A673 (cell line): ENCODE measurements around the gene STOX2. TPM values are rescaled to one million over a fixed set of nuclear protein-coding genes. Genes with fewer than 3 reads are reported as not detected.

Experiments
- BruUV-seq: library from RNA; stranded (reverse); fragments of 400-500 nt; replicated peaks from 2 replicates; lab custom pipeline; 2021; lab: Mats Ljungman, UMichigan
- CTCF ChIA-PET: fragments of 300-600 bp; sonication (Branson Sonifier 250); formaldehyde crosslinking; loops from one replicate; lab custom pipeline; 2022; ENCODE audit warnings: antibody characterized with exemption; lab: Charles Lee
- POLR2A ChIA-PET: fragments of 300-600 bp; sonication (Branson Sonifier 250); formaldehyde crosslinking; loops from one replicate; lab custom pipeline; 2022; ENCODE audit warnings: antibody characterized with exemption; ENCODE audit not compliant: low non-redundant PET; lab: Charles Lee
- DNase-seq: peaks from one replicate; pipeline ENCODE4 v3.0.0-alpha.2; 2015; ENCODE audit warnings: low spot score
- H3K27ac ChIP-seq: fragments of 200-600 bp; sonication (generic); 2 replicates; pipeline ENCODE4 v1.5.1; 2016; ENCODE audit warnings: mixed run types, low read depth, mild to moderate bottlenecking, mixed read lengths, antibody characterized with exemption, low read length; ENCODE audit not compliant: poor library complexity, severe bottlenecking
- H3K27me3 ChIP-seq: fragments of 200-600 bp; sonication (generic); replicated peaks from 2 replicates; pipeline ENCODE4 v1.6.1; 2017; ENCODE audit warnings: mixed run types, low read depth, mild to moderate bottlenecking, mixed read lengths, antibody characterized with exemption, low read length; ENCODE audit not compliant: insufficient read depth, poor library complexity
- H3K36me3 ChIP-seq: fragments of 200-600 bp; sonication (generic); 2 replicates; pipeline ENCODE4 v1.6.1; 2016; ENCODE audit warnings: mixed run types, mild to moderate bottlenecking, mixed read lengths, antibody characterized with exemption, low read length; ENCODE audit not compliant: insufficient read depth, poor library complexity, severe bottlenecking
- H3K4me1 ChIP-seq: fragments of 200-600 bp; sonication (generic); 2 replicates; pipeline ENCODE4 v1.6.1; 2017; ENCODE audit warnings: mixed run types, mild to moderate bottlenecking, mixed read lengths, antibody characterized with exemption, low read length; ENCODE audit not compliant: insufficient read depth, poor library complexity, severe bottlenecking
- H3K4me3 ChIP-seq: fragments of 200-600 bp; sonication (generic); 2 replicates; pipeline ENCODE4 v1.5.1; 2016; ENCODE audit warnings: low read depth, mixed run types, mild to moderate bottlenecking, mixed read lengths, low read length; ENCODE audit not compliant: poor library complexity, severe bottlenecking
- H3K9me3 ChIP-seq: fragments of 200-600 bp; sonication (generic); 2 replicates; pipeline ENCODE4 v1.6.1; 2016; ENCODE audit warnings: mixed run types, low read depth, mild to moderate bottlenecking, mixed read lengths, antibody characterized with exemption, low read length; ENCODE audit not compliant: poor library complexity, severe bottlenecking
- CTCF ChIP-seq: fragments of 300-800, 200-600 bp; sonication (generic); conservative IDR thresholded peaks from 2 replicates; pipeline ENCODE4 v1.5.1; 2017; ENCODE audit warnings: low read depth, mild to moderate bottlenecking, antibody characterized with exemption, low read length, moderate library complexity, mixed read lengths
- EZH2 ChIP-seq: fragments of 200-600 bp; sonication (generic); IDR thresholded peaks from 2 replicates; pipeline ENCODE4 v1.6.1; 2017; ENCODE audit warnings: borderline replicate concordance, low read depth, mild to moderate bottlenecking, mixed read lengths, antibody characterized with exemption, low read length; ENCODE audit not compliant: poor library complexity, severe bottlenecking
- intact Hi-C: fragments of 100-400 bp; cut with micrococcal nuclease; formaldehyde crosslinking; loops from one replicate; pipeline ENCODE4 v1.10.0; 2022; ENCODE audit not compliant: unreplicated experiment
- total RNA-seq: library from RNA; stranded (reverse); gene quantifications from 2 replicates; pipeline ENCODE4 v1.2.3, GENCODE V29; 2021

STOX2 gene
- total RNA-seq, 1 experiment from 2014 or later, result 2.9 TPM

DNA sequence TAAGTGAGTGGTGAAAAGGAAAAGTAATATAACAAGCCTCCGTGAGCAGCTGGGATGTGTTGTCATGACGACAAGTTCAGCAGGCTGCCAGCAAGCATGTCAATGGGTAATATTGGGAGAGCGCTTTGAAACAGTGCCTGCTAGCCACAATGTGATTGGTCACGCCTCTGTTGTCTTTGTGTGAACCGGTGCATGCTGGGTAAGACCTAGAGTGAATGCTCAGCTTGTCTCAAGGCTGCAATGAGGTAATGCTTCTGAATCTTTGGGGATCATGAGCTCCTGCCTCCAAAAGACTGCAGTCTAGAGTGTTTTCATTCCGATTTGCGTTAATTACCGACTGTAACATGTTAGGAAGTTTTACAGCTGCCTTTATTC, 54.9 kb downstream of the STOX2 start:
- H3K4me3 ChIP-seq, result peak overlapping the region; percentile 1
- DNase-seq, result peak; percentile 84
- peaks cover 6% of the 10 kb centered on the region for H3K4me1 ChIP-seq
- BruUV-seq, result no TSS peak
- H3K9me3 ChIP-seq, result no peaks in the 10 kb centered on the region
- ChIA-PET CTCF (no interaction called here), POLR2A (no interaction called here)
- H3K36me3 ChIP-seq, result no peaks in the 10 kb centered on the region
- TF ChIP-seq CTCF, result no peak
- TF ChIP-seq EZH2, result no peak
- H3K27ac ChIP-seq, result no peak overlapping the region
- intact Hi-C loops, result no loop called here
- no peaks in the 10 kb centered on the region for H3K27me3 ChIP-seq

GRCh38 chr4:183960962-183961541, 55.9 kb downstream of the STOX2 start:
- CTCF ChIA-PET, result no interaction called here

DNA sequence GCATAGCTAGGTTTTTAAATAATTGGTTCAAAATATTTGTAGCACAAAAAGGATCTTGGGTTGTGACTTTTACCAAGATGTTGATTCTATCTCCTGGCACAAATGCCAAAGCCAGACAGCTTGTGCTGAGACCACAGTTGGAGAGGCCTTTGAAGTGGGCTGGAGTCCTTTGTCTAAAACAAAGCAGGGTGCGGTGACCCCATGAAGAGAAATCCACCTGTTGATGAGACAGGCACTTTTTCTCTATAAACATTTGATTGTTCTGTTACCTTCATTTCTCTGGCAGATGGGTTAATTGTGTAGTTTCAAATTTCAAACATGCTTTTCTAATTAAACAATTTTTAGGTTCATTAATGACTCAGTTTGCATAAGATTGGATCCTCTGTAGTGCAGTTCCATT, 56.7 kb downstream of the STOX2 start:
- DNase-seq, result no peak
- no peaks in the 10 kb centered on the region for H3K9me3 ChIP-seq
- ChIA-PET POLR2A (no interaction called here), CTCF (no interaction called here)
- TF ChIP-seq CTCF (no peak), EZH2 (no peak)
- H3K27me3 ChIP-seq, result no peaks in the 10 kb centered on the region
- peaks cover 6% of the 10 kb centered on the region for H3K4me1 ChIP-seq
- no peak overlapping the region for H3K27ac ChIP-seq
- H3K4me3 ChIP-seq, result no peak overlapping the region
- intact Hi-C loops, result no loop called here
- H3K36me3 ChIP-seq, result no peaks in the 10 kb centered on the region
- BruUV-seq, result no TSS peak

More at GRCh38 chr4:183960962-183961541, 55.9 kb downstream of the STOX2 start:
- Histone ChIP-seq H3K4me3 (no peak overlapping the region), H3K36me3 (no peaks in the 10 kb centered on the region), H3K9me3 (no peaks in the 10 kb centered on the region), H3K27me3 (no peaks in the 10 kb centered on the region), H3K4me1 (peaks cover 6% of the 10 kb centered on the region), H3K27ac (no peak overlapping the region)
- BruUV-seq, result no TSS peak
- intact Hi-C loops, result no loop called here
- POLR2A ChIA-PET, result no interaction called here
- TF ChIP-seq CTCF (no peak), EZH2 (no peak)
- DNase-seq, result no peak
